ENCODE data around the gene COL4A1.

Gene COL4A1

DNA sequence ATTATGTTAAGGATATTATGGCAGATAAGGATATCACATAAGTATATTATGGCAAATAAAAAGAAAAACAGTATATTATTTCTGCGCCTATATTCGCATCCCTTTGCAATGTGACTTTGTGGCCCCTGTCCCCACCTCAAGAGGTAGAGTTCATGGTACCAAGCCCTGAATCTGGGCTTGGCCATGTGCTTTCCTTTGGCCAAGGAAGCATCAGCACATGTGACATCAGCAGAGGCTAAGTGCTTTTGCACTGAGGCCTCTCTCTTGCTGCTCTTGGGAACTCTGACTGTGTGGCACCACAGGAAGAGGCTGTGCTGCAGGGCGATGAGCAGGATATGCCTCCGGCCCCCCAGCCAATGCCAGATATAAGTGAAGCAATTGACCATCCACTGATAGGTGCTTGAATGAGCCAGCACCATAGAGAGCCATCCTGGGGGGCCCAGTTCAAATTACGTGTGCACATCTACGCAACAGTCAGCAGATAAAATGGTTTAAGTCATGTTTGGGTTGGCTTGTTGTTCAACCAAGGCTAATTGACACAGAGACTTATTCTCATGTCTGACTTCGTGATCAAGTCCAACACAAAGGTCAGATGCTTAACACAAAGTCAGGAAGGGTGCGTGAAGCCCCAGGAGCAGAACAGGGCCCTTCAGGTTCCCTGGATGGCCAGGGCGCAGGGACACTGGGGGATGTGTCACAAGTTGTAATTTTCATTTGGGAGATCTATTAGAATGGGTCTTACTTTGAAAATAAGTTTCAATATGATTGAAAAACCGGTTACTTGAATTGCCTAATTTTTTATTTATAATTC is 173.3 kb downstream of the COL4A1 start:
- no peak for DNase-seq (ENCODE audit: low read depth in 2 of 2)

GRCh38 chr13:110132225-110132982 is 174.6 kb downstream of the COL4A1 start:
- no peak for DNase-seq (ENCODE audit: low read depth in 2 of 2)

DNA sequence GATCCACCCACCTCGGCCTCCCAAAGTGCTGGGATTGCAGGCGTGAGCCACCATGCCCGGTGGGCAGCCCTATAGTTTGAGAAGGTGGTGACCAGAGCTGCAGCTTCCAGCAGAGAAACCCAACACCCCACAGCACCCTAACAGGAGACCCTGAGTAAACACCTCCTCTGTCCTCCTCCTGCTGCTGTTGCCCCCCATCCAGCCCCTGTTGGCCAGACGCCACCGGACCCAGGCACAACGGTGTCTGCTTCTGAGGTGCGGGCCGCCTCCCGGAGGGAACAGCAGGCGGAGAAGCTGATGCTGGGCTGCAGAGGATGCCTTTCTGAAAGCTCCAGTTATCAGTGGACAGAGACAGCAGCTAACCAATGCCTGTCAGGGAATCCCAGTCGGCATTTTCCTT is 175.5 kb downstream of the COL4A1 start:
- DNase-seq (ENCODE audit: low read depth in 2 of 2), result no peak

- DNase-seq (ENCODE audit: low read depth in 2 of 2), result no peak
These were observed 176.5 kb downstream of the COL4A1 start for GRCh38 chr13:110130431-110130830.

DNA sequence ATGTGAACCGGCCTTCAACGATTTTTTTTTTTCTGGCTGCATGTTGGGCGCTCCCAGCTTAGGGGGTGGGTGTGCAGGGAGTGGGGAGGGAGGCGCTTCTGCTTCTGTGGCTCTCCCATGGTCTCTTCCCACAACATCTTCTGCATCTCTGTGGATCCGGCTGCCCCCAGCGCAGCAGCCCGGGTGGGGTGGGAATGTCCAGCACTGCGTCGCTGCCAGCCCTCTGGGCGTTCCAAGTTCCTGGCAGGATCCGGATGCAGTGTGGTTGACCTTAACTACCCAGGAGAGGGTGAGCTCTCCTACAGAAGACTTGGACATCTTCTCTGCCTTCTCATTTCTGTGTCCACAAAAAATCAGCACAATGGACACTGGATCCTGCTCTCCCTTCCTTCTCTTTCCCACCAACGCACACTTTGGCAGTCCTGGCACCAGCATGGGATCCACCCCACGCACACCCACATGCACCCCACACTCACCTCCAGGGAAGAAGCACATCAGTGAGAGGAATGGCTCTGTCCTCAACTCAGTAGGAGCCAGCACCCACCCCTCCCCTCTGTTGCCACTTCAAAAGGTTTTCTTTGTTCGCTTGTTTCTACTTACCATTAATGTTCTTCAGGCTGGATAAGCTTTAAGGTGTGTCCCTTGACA is 177.3 kb downstream of the COL4A1 start:
- no peak for DNase-seq (ENCODE audit: low read depth in 2 of 2)

DNA sequence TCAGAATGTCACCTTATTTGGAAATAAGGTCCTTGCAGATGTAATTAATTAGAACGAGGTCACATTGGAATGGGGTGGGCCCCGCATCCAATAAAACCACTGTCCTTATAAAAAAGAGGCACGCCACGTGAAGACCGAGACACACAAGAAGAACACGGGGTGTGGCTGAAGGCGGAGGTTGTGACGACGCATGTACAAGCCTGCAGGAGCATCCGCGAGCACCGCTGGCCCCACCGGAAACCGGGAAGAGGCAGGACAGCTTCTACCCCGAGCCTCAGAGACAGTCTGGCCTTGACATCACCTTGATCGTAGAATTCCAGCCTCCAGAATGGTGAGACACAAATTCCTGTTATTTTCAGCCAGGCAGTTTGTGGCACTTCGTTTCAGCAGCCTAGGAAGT is 177.9 kb downstream of the COL4A1 start:
- DNase-seq (ENCODE audit: low read depth in 2 of 2), result no peak

- no peak for DNase-seq (ENCODE audit: low read depth in 2 of 2)
These were observed 178.4 kb downstream of the COL4A1 start for GRCh38 chr13:110128546-110128945.

DNA sequence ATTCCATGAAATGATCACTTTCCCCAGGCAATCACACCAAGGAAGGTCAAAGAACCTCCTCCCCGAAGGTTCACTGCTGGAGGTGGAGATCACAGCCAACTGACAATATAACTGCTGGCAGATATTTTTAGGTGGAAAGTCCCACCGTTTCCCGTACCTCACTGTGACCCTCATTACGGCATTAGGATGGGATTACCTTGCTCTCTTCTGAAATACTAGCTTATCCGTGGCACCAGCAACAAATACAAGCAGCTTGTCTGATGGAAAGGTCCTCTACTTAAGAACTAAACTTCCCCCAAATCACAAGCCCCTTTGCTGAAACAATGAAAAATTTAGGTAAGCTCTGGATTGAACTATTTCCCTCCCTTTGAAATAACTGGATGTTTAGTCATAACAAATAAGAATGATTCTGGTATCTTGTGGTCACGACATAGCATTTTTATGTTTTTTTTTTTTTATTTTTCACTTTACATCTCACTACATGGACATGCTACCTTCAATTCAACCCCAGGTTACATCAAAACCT is 178.9 kb downstream of the COL4A1 start:
- no peak for DNase-seq (ENCODE audit: low read depth in 2 of 2)

- DNase-seq (ENCODE audit: low read depth in 2 of 2), result no peak
These were observed 180.5 kb downstream of the COL4A1 start for GRCh38 chr13:110126391-110126961.

DNA sequence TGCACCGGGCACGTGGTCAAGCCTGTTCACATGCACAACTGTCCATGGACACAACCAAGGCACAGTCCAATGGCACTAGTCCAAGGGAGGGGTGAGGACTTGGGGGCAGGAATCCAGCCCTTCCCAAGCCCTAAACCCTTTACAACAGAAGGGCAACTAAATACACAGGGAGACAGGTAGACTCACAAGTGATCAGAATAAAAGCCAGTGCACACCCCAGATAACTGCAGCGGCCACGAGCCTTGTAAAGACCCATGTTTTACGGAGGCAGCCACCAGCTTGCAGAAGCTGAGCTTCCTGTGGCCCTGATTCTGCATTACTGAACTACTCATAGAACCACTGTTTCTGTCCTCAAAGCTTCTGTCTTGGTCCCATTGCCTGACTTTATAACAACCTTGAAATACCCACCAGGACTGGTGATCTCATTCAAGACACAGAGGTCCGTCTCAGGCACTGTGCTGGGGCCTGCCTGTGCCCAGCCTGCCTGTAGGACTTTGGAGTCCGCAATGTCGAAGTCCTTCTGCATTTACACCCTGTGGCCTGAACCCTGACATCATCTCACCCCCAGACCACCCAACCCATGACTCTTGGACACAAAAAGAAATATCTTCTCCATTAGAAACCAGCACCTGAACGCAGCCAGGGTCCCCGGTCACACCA is 181.2 kb downstream of the COL4A1 start:
- no peak for DNase-seq (ENCODE audit: low read depth in 2 of 2)

DNA sequence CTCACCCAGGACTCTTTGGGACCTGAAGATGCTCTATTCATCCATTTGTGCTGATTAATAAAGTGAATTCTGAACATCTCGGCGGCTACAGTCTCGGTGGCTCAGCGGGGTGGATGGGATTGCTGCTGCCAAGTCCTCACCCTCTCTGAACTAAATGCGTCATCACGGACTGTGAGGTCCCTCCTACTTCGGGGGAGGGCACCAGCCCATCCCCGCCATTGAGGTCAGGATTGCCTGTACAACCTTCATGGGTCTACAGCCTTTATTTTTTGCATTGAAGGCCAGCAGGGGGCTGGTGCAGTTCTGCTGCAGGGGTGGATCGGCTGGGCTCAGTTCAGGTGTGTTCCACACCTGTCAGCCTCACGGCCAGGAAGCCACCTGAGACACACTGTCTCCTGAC is 181.8 kb downstream of the COL4A1 start:
- DNase-seq (ENCODE audit: low read depth in 2 of 2), result no peak

GRCh38 chr13:110124201-110124940 is 182.6 kb downstream of the COL4A1 start:
- DNase-seq (ENCODE audit: low read depth in 2 of 2), result no peak

GRCh38 chr13:110123041-110123809 is 183.7 kb downstream of the COL4A1 start:
- no peak for DNase-seq (ENCODE audit: low read depth in 2 of 2)

DNA sequence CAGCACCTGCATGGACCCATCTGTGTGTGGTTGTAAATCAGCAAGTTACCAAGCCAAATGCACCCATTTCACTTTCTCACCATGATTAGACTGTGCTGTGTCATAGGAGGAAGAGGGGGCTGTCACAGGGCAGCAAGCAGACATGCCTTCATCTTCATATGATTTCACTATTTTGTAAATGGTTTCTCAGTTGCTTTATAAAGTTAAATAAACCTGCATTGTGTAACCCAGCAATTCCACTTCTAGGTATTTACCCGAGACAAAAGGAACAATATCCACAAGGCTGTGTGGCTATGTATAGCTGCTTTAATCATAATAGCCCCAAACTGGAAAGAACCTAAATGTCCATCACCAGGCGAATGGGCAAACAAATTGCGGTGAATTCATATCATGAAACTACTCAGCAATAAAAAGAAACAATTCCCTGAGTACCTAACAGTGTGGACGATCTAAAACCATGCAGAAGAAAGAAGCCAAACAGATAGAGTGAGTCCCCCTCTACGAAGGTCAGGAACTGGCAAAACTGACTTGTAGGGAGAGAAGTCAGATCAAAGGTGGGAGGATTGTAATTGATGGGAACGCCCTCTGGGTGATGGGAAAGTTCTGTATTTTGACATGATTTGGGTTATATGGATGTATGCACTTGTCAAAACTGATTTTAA is 185.4 kb downstream of the COL4A1 start:
- no peak for DNase-seq (ENCODE audit: low read depth in 2 of 2)

DNA sequence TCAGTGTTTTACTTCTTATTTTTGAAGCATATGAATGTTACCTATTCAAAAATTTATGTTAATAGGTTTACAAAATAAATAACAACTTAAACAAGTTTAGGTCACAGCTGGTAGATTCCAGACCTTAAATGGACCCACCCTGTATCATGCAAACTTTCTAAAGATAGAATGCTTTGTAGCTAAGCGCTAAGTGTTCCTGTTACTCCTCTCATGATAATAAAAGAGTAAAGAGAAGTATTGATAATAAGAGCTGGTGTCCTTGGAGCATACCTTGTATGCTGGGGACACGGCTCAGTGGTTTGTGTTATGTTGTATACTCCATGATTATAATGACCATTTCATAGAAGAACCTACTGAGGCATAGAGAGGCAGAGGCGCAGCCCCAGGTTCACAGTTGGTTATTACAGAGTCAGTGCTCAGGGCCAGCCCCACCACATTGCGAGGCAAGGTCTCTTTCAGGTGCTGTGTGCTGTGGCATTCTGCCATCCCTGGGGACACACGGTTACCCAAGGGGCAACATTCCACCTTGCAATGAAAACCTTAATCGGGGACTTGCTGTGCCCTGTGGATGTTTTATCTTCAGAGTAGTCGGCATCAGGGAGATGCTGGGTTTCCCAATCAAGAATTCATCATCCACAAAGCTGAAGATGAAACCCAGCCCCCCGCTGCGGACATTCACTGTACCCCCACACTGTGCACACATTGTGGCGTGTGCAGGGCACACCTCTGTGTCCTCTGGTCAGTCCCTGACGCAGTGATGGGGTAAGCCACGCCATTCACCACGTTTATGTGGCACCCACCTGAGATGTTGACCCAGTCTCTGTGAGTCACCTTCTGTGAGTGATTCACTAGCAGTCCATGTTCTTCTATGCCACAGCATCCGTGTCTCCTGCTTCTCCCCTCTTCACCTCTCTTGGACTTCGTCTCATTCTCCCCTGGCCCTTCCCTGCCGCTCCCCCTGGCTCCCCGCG is 186.7 kb downstream of the COL4A1 start:
- no peak for DNase-seq (ENCODE audit: low read depth in 2 of 2)

DNA sequence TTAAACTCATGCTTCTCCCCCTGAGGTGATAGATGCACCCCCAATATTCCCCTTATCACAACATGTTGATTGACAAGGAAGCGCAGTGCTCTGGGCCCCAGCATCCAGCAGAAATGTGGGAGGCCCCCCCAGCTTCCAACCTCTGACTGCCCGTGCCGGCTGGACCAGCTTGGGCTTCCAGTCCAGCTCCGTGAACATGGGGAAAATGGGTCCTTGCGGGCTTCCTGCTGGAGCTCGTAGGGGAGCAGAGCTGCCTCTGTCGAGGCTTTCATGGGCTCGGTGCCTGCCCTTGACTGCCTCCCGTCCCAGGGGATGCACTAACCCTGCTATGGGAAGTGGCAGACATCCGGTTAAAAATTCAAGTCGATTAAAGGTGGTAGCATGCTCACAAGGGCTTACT is 188.9 kb downstream of the COL4A1 start:
- no peak for DNase-seq (ENCODE audit: low read depth in 2 of 2)

- DNase-seq (ENCODE audit: low read depth in 2 of 2), result peak; percentile 28 to 53
These were observed 190.9 kb downstream of the COL4A1 start for GRCh38 chr13:110116072-110116487.

DNA sequence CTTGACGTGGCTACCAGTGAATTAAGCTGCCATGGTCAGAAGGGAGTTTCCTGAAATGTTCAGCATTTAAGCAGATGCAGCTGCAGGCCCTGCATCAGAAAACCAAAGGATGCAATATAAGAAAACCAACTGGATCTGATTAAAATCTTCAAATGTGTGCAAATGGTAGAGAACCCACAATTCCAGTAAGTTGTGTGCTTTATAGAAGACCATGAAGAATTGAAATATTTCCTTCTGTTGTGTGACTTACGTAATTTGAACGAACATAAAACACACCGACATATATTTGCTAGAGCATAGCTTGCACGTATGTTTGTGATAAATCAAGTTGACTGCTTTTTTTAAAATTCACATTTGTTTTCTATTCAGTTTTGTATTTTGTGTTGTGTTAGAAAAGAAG is 191.4 kb downstream of the COL4A1 start:
- no peak for DNase-seq (ENCODE audit: low read depth in 2 of 2)
